B cell (primary cell): ENCODE data around the gene CDC42. TPM values are rescaled to one million over a fixed set of nuclear protein-coding genes. Genes with fewer than 3 reads are reported as not detected.

ENCODE experiments used
- ATAC-seq: fragments of 200-7000 bp; cut with Tn5 transposase; one replicate; pipeline ENCODE4 v1.10.0; 2021; ENCODE audit warnings: low read depth, mild to moderate bottlenecking, moderate number of reproducible peaks, moderate library complexity
- CTCF ChIA-PET: fragments of 350-600 bp; sonication (Branson Sonifier 250); formaldehyde crosslinking; loops from one replicate; lab custom pipeline; 2021; ENCODE audit warnings: antibody characterized with exemption, inconsistent platforms; lab: Charles Lee
- POLR2A ChIA-PET: fragments of 350-600 bp; sonication (Branson Sonifier 250); formaldehyde crosslinking; loops from one replicate; lab custom pipeline; 2021; ENCODE audit warnings: antibody characterized with exemption; lab: Charles Lee
- DNase-seq: peaks from one replicate; pipeline ENCODE4 v3.0.0; 2013
- H2AFZ ChIP-seq: 2 replicates; pipeline ENCODE4 v1.6.1; 2012; ENCODE audit warnings: mild to moderate bottlenecking, low read depth, low read length; ENCODE audit not compliant: insufficient read depth, poor library complexity, severe bottlenecking
- H3K27ac ChIP-seq, 2 donors: 1 replicate in 1 of 2; 2 replicates in 1 of 2; pipeline ENCODE4 v1.5.1; 2012 to 2013; ENCODE audit warnings: low read length in 2 of 2, mild to moderate bottlenecking in 2 of 2, moderate library complexity in 1 of 2
- H3K27me3 ChIP-seq, 4 experiments: fragments of 200-600 bp in 1 of 4; sonication (generic) in 1 of 4; replicated peaks in 1 of 4; 1 replicate in 2 of 4; 2 replicates in 2 of 4; pipeline versions ENCODE4 v1.6.1 to v1.7.0; 2013 to 2016; ENCODE audit warnings: low read length in 3 of 4, mild to moderate bottlenecking in 2 of 4, mixed read lengths in 1 of 4, moderate library complexity in 1 of 4; ENCODE audit not compliant: insufficient read depth in 4 of 4, control insufficient read depth in 3 of 4; ENCODE audit errors: control extremely low read depth in 1 of 4
- H3K36me3 ChIP-seq, 2 experiments: replicated peaks in 1 of 2; 1 replicate in 1 of 2; 2 replicates in 1 of 2; pipeline versions ENCODE4 v1.6.1 to v1.7.1; 2013; ENCODE audit warnings: low read length in 1 of 2; ENCODE audit not compliant: insufficient read depth in 2 of 2, control insufficient read depth in 1 of 2; ENCODE audit errors: control extremely low read depth in 1 of 2, extremely low read depth in 1 of 2
- H3K4me1 ChIP-seq, 2 donors: fragments of 200-600 bp in 1 of 2; sonication (generic) in 1 of 2; 1 replicate in 1 of 2; 2 replicates in 1 of 2; pipeline versions ENCODE4 v1.5.1 to v1.6.1; 2013 to 2017; ENCODE audit warnings: low read length in 2 of 2; ENCODE audit not compliant: control insufficient read depth in 2 of 2, insufficient read depth in 2 of 2
- H3K4me2 ChIP-seq: replicated peaks from 2 replicates; pipeline ENCODE3; 2012; ENCODE audit warnings: mild to moderate bottlenecking, low read depth, low read length; ENCODE audit not compliant: poor library complexity, severe bottlenecking
- H3K4me3 ChIP-seq, 5 experiments: fragments of 200-600 bp in 1 of 5; sonication (generic) in 1 of 5; 1 replicate in 3 of 5; 2 replicates in 2 of 5; pipeline versions ENCODE4 v1.5.1 to v1.7.0; 2011 to 2016; ENCODE audit warnings: low read length in 4 of 5, mild to moderate bottlenecking in 4 of 5, low read depth in 2 of 5, control low read depth in 1 of 5, moderate library complexity in 1 of 5; ENCODE audit not compliant: insufficient read depth in 1 of 5; ENCODE audit errors: control extremely low read depth in 1 of 5, extremely low read depth in 1 of 5
- H3K79me2 ChIP-seq: fragments of 200-600 bp; sonication (generic); one replicate; pipeline ENCODE4 v1.6.0; 2016; ENCODE audit warnings: low read length; ENCODE audit not compliant: control insufficient read depth, insufficient read depth
- H3K9ac ChIP-seq: fragments of 200-600 bp; sonication (generic); 2 replicates; pipeline ENCODE4 v1.6.1; 2017; ENCODE audit warnings: mild to moderate bottlenecking, low read length, moderate library complexity
- H3K9me3 ChIP-seq, 3 donors: one replicate each; pipeline versions ENCODE4 v1.6.1 to v1.7.1; 2013; ENCODE audit warnings: low read length in 2 of 3; ENCODE audit not compliant: control insufficient read depth in 2 of 3, insufficient read depth in 1 of 3; ENCODE audit errors: control extremely low read depth in 1 of 3
- H4K20me1 ChIP-seq: 2 replicates; pipeline ENCODE4 v1.6.0; 2012; ENCODE audit warnings: mild to moderate bottlenecking, low read length; ENCODE audit not compliant: insufficient read depth, control insufficient read depth, poor library complexity, severe bottlenecking
- H3K27ac Mint-ChIP-seq: one replicate; pipeline ENCODE4 v1.8.0; 2021; ENCODE audit warnings: mixed read lengths
- H3K27me3 Mint-ChIP-seq: one replicate; pipeline ENCODE4 v1.8.0; 2021; ENCODE audit warnings: mixed read lengths
- H3K4me1 Mint-ChIP-seq: one replicate; pipeline ENCODE4 v1.8.0; 2021; ENCODE audit warnings: mixed read lengths
- H3K4me3 Mint-ChIP-seq: one replicate; pipeline ENCODE4 v1.8.0; 2021; ENCODE audit warnings: mixed read lengths
- H3K9me3 Mint-ChIP-seq: one replicate; pipeline ENCODE4 v1.8.0; 2022; ENCODE audit warnings: mixed read lengths; ENCODE audit not compliant: insufficient read depth
- CTCF ChIP-seq: fragments of 200-600 bp; IDR thresholded peaks from one replicate; pipeline ENCODE4 v1.8.0; 2022; ENCODE audit warnings: antibody characterized with exemption, mild to moderate bottlenecking
- EZH2 ChIP-seq: IDR thresholded peaks from 2 replicates; pipeline ENCODE4 v1.6.1; 2012; ENCODE audit warnings: borderline replicate concordance, low read depth, mild to moderate bottlenecking, moderate library complexity, low read length; ENCODE audit not compliant: insufficient read depth, poor library complexity, severe bottlenecking
- WGBS: methylation state at CpG from one replicate; pipeline ENCODE4 v1.1.5; 2013; ENCODE audit warnings: missing lambda C conversion rate; ENCODE audit not compliant: insufficient coverage; 5-methylcytosine and 5-hydroxymethylcytosine counted together
- intact Hi-C: fragments of 100-400 bp; cut with micrococcal nuclease; formaldehyde crosslinking; loops from one replicate; pipeline ENCODE4 v1.10.0; 2022
- polyA plus RNA-seq: library from polyadenylated mRNA; depleted of rRNA; stranded (reverse); fragments of >200 nt; gene quantifications from 2 replicates; pipeline ENCODE4 v1.2.3, GENCODE V29; 2012
- total RNA-seq, 2 donors: library from RNA; stranded (reverse); fragments of 120-200 nt in 1 of 2; gene quantifications; 1 replicate in 1 of 2; 2 replicates in 1 of 2; pipeline versions ENCODE4 v1.2.3 to v1.2.4, GENCODE V29; 2013 to 2022

Gene CDC42
- total and polyA plus RNA-seq, 2 donors (not counting 1 experiment from before 2014, with no cell fraction given), result 111 to 202 TPM

GRCh38 chr1:22044690-22045420, 7.7 kb upstream of the CDC42 start:
- no peak overlapping the region for H3K27ac Mint-ChIP-seq
- Histone ChIP-seq H3K27ac (no peak overlapping the region), H4K20me1 (no peaks in the 10 kb centered on the region), H3K27me3 (no peaks in the 10 kb centered on the region), H3K36me3 (no peaks in the 10 kb centered on the region), H3K4me1 (peaks cover 26 to 45% of the 10 kb centered on the region in 2 donors), H2AFZ (no peak overlapping the region), H3K9ac (no peak overlapping the region), H3K9me3 (peaks cover 0 to 8% (median 6%) of the 10 kb centered on the region in 3 donors), H3K79me2 (peaks cover 17% of the 10 kb centered on the region), H3K4me3 (no peak overlapping the region), H3K4me2 (no peak overlapping the region)
- DNase-seq, result no peak
- TF ChIP-seq EZH2 (no peak), CTCF (no peak)
- peaks cover 36% of the 10 kb centered on the region for H3K4me1 Mint-ChIP-seq
- WGBS, result 75% methylated on average over 1 of the region's 3 CpGs
- CTCF ChIA-PET, result no interaction called here
- peaks cover 3% of the 10 kb centered on the region for H3K9me3 Mint-ChIP-seq
- no peak overlapping the region for H3K4me3 Mint-ChIP-seq
- intact Hi-C loops, result no loop called here
- no peak for ATAC-seq
- no peaks in the 10 kb centered on the region for H3K27me3 Mint-ChIP-seq
- POLR2A ChIA-PET, result interaction anchor here (0.6 kb wide), 1 partner anchor 1684 kb away, joined by 3 read pairs; no protein-coding TSS in a partner anchor

- H3K4me3 ChIP-seq, result no peak overlapping the region
- H3K9me3 ChIP-seq, result peaks cover 0 to 8% (median 6%) of the 10 kb centered on the region in 3 donors
- TF ChIP-seq EZH2, result no peak
- TF ChIP-seq CTCF, result no peak
- H4K20me1 ChIP-seq, result no peaks in the 10 kb centered on the region
- H3K4me3 Mint-ChIP-seq, result no peak overlapping the region
- intact Hi-C loops, result no loop called here
- ATAC-seq (no peak), DNase-seq (no peak)
- no peak overlapping the region for H3K27ac Mint-ChIP-seq
- peaks cover 18 to 37% of the 10 kb centered on the region in 2 donors for H3K4me1 ChIP-seq
- no peak overlapping the region for H3K4me2 ChIP-seq
- peaks cover 3% of the 10 kb centered on the region for H3K9me3 Mint-ChIP-seq
- H3K27ac ChIP-seq, result no peak overlapping the region
- H3K27me3 ChIP-seq, result no peaks in the 10 kb centered on the region
- ChIA-PET CTCF (interaction anchor here (1.0 to 2.3 kb wide), 2 partner anchors 23 to 26 kb away, joined by 3 to 5 read pairs; no protein-coding TSS in a partner anchor), POLR2A (interaction anchor here (0.6 kb wide), 1 partner anchor 1683 kb away, joined by 3 read pairs; no protein-coding TSS in a partner anchor)
- H3K9ac ChIP-seq, result no peak overlapping the region
- peaks cover 31% of the 10 kb centered on the region for H3K4me1 Mint-ChIP-seq
- H3K27me3 Mint-ChIP-seq, result no peaks in the 10 kb centered on the region
- no peak overlapping the region for H2AFZ ChIP-seq
- WGBS, result 100% methylated on average over 1 of the region's 2 CpGs
- H3K36me3 ChIP-seq, result no peaks in the 10 kb centered on the region
- H3K79me2 ChIP-seq, result peaks cover 17% of the 10 kb centered on the region
These were observed 6.8 kb upstream of the CDC42 start for GRCh38 chr1:22045604-22046228.
